Ovary (tissue), 9 donors: Measurements from ENCODE around the gene SOX12. TPM values are rescaled to one million over a fixed set of nuclear protein-coding genes. Genes with fewer than 3 reads are reported as not detected.
"Not testable (repeated sequence)": the region's sequence is repeated elsewhere in the genome, so short reads cannot be mapped to it uniquely, and the experiment has no call there.

Source experiments
- DNase-seq, 5 donors: peaks; one replicate each; pipeline ENCODE4 v3.0.0-alpha.2; 2019 to 2020
- H3K27ac ChIP-seq, 2 donors: fragments of 200-600 bp; one replicate each; pipeline versions ENCODE4 v1.5.1 to v1.8.0; 2019 to 2022
- H3K27me3 ChIP-seq: fragments of 200-600 bp; one replicate; pipeline ENCODE4 v1.8.0; 2022
- H3K36me3 ChIP-seq: fragments of 200-600 bp; sonication (generic); one replicate; pipeline ENCODE4 v1.5.1; 2019
- H3K4me1 ChIP-seq: one replicate; pipeline ENCODE4 v1.8.1; 2013; ENCODE audit warnings: mild to moderate bottlenecking, moderate library complexity; ENCODE audit not compliant: insufficient read depth
- H3K4me3 ChIP-seq: fragments of 200-600 bp; sonication (generic); one replicate; pipeline ENCODE4 v1.5.1; 2017
- H3K9me3 ChIP-seq, 2 donors: fragments of 200-600 bp in 1 of 2; sonication (generic) in 1 of 2; one replicate each; pipeline versions ENCODE4 v1.5.1 to v1.8.1; 2013 to 2019; ENCODE audit warnings: mild to moderate bottlenecking in 1 of 2, moderate library complexity in 1 of 2
- CTCF ChIP-seq, 3 donors: fragments of 450-650 bp in 2 of 3; fragments of 200-600 bp in 1 of 3; IDR thresholded peaks; one replicate each; pipeline versions ENCODE4 v1.5.1 to v1.8.0; 2016 to 2022; ENCODE audit warnings: antibody characterized with exemption in 3 of 3, mild to moderate bottlenecking in 1 of 3
- EP300 ChIP-seq: sonication (generic); formaldehyde crosslinking; IDR thresholded peaks from one replicate; pipeline ENCODE4 v1.6.1; 2017; ENCODE audit warnings: antibody characterized with exemption
- POLR2A ChIP-seq: fragments of 450-650 bp; IDR thresholded peaks from one replicate; pipeline ENCODE4 v1.6.1; 2017; ENCODE audit warnings: antibody characterized with exemption, mild to moderate bottlenecking, moderate library complexity
- WGBS, 3 donors: extraction: QIAGEN DNeasy Blood & Tissue Kit in 1 of 3; methylation state at CpG; one replicate each; pipeline versions ENCODE4 v1.1.5 to v1.1.7; 2013 to 2017; 5-methylcytosine and 5-hydroxymethylcytosine counted together
- intact Hi-C, 4 donors: fragments of 100-400 bp; cut with DNase I; formaldehyde crosslinking; loops; one replicate each; pipeline versions ENCODE4 v1.11.0 to v1.15.1; 2022 to 2023
- polyA plus RNA-seq, 2 donors: library from polyadenylated mRNA; stranded (reverse); fragments of 200-250 nt in 1 of 2; fragments of 350-450 nt in 1 of 2; fragmentation: Illumina TruSeq in 1 of 2; extraction: RNeasy Lipid Tissue Mini Kit (QIAGEN cat#74804) in 1 of 2; gene quantifications; one replicate each; pipeline ENCODE4 v1.2.3, GENCODE V29; 2013 to 2014
- total RNA-seq, 7 donors: library from RNA; depleted of rRNA in 2 of 7; stranded (reverse); fragments of >200 nt in 2 of 7; fragmentation: NEBNext Ultra II Directional in 3 of 7; extraction: Animal tissue kit (Norgen Biotek cat#: 25700) in 3 of 7; gene quantifications; one replicate each; pipeline versions ENCODE4 v1.1.0 to v1.2.4, GENCODE V29; 2016 to 2023
- donor health status: DM: no; HTN: no; CAD: no; lungs with moderate emphysema.
- donor health status: DM: no; HTN: no; CAD: no.
- donor health status: Bipolar disorder and iron deficiency.
- donor health status: DM: yes; HTN: yes; CAD: no.
- donor health status: DM: no; HTN: no; CAD: no.
- donor health status: DM: yes; HTN: yes; CAD: no.

Gene SOX12
- total and polyA plus RNA-seq, 9 donors: 4.1 to 34.1 (median 21.3) TPM

- Histone ChIP-seq H3K4me3 (no peak overlapping the region), H3K27ac (no peak overlapping the region), H3K36me3 (no peaks in the 10 kb centered on the region), H3K27me3 (no peaks in the 10 kb centered on the region), H3K9me3 (no peaks in the 10 kb centered on the region), H3K4me1 (no peaks in the 10 kb centered on the region)
- no peak for TF ChIP-seq EP300
- TF ChIP-seq CTCF (IDR thresholded peaks at IDR 0.05): peak; percentile 78 to 93 (median 86)
- TF ChIP-seq POLR2A: no peak
- intact Hi-C loops: loop anchor here in 3 of 4 donors (5.0 to 10.0 kb wide), 3 partner anchors 108 to 310 kb away; partner anchors contain the start of gene TBC1D20 (in 1 of the 3)
- DNase-seq: peak; percentile 65 to 81 (median 79)
- 15 to 16% (median 15%) methylated on average over 14 of the region's 14 CpGs for WGBS, 3 donors
Measured at GRCh38 chr20:354298-354977, 29.1 kb downstream of the SOX12 start.

- 73 to 86% (median 79%) methylated on average over 2 of the region's 2 CpGs for WGBS, 3 donors
- not testable (repeated sequence) for DNase-seq, H3K9me3 ChIP-seq, H3K4me1 ChIP-seq, H3K4me3 ChIP-seq, H3K27ac ChIP-seq, H3K27me3 ChIP-seq, H3K36me3 ChIP-seq
- intact Hi-C loops: loop anchor here in 2 of 4 donors (5.0 to 10.0 kb wide), 3 partner anchors 291 to 386 kb away; no protein-coding TSS in a partner anchor
Measured at GRCh38 chr20:356154-356553, 30.8 kb downstream of the SOX12 start.

- DNase-seq: no peak
- intact Hi-C loops: loop anchor here in 2 of 4 donors (5.0 to 10.0 kb wide), 3 partner anchors 291 to 386 kb away; no protein-coding TSS in a partner anchor
- no peaks in the 10 kb centered on the region for H3K4me1 ChIP-seq
- no peak for TF ChIP-seq POLR2A
- TF ChIP-seq EP300: no peak
- TF ChIP-seq CTCF (IDR thresholded peaks at IDR 0.05): no peak
- H3K36me3 ChIP-seq: no peaks in the 10 kb centered on the region
- WGBS, 3 donors: 73 to 79% (median 74%) methylated on average over 10 of the region's 10 CpGs
- H3K27me3 ChIP-seq: no peaks in the 10 kb centered on the region
- H3K4me3 ChIP-seq: no peak overlapping the region
- H3K27ac ChIP-seq: no peak overlapping the region
- H3K9me3 ChIP-seq: no peaks in the 10 kb centered on the region
Measured at GRCh38 chr20:356745-357144, 31.4 kb downstream of the SOX12 start.

GRCh38 chr20:358891-359555 lies 33.7 kb downstream of the SOX12 start:
- H3K4me1 ChIP-seq: no peaks in the 10 kb centered on the region
- no peak overlapping the region for H3K27ac ChIP-seq
- WGBS, 3 donors: 69 to 75% (median 73%) methylated on average over 4 of the region's 4 CpGs
- DNase-seq: no peak
- intact Hi-C loops: loop anchor here in 2 of 4 donors (5.0 to 10.0 kb wide), 3 partner anchors 288 to 383 kb away; no protein-coding TSS in a partner anchor
- no peaks in the 10 kb centered on the region for H3K9me3 ChIP-seq
- H3K4me3 ChIP-seq: no peak overlapping the region
- TF ChIP-seq EP300 (no peak), POLR2A (no peak), CTCF (IDR thresholded peaks at IDR 0.05) (no peak)
- no peaks in the 10 kb centered on the region for H3K36me3 ChIP-seq
- no peaks in the 10 kb centered on the region for H3K27me3 ChIP-seq

GRCh38 chr20:361561-361960 lies 36.2 kb downstream of the SOX12 start:
- Histone ChIP-seq H3K27ac (no peak overlapping the region), H3K4me3 (no peak overlapping the region), H3K9me3 (no peaks in the 10 kb centered on the region), H3K4me1 (no peaks in the 10 kb centered on the region), H3K27me3 (no peaks in the 10 kb centered on the region), H3K36me3 (no peaks in the 10 kb centered on the region)
- no peak for DNase-seq
- no peak for TF ChIP-seq EP300
- TF ChIP-seq CTCF (IDR thresholded peaks at IDR 0.05): no peak
- TF ChIP-seq POLR2A: no peak
- WGBS, 3 donors: 83 to 89% (median 87%) methylated on average over 8 of the region's 8 CpGs
- intact Hi-C loops: loop anchor here in 1 of 4 donors (10.0 kb wide), 1 partner anchor 373 kb away; no protein-coding TSS in a partner anchor
